Activated T-cell treated with anti-CD3 and anti-CD28 coated beads for 48 hours (primary cell): Measurements from ENCODE around the gene MAB21L4.
"Not testable (repeated sequence)": the region's sequence is repeated elsewhere in the genome, so short reads cannot be mapped to it uniquely, and the experiment has no call there.

Source experiments
- DNase-seq: peaks from one replicate; pipeline ENCODE4 v3.0.0-alpha.2; 2020; ENCODE audit warnings: low read depth

The MAB21L4 gene

GRCh38 chr2:240858871-240859270 lies 37.1 kb downstream of the MAB21L4 start:
- DNase-seq, result no peak

GRCh38 chr2:240858321-240858720 lies 37.6 kb downstream of the MAB21L4 start:
- DNase-seq, result no peak

DNA sequence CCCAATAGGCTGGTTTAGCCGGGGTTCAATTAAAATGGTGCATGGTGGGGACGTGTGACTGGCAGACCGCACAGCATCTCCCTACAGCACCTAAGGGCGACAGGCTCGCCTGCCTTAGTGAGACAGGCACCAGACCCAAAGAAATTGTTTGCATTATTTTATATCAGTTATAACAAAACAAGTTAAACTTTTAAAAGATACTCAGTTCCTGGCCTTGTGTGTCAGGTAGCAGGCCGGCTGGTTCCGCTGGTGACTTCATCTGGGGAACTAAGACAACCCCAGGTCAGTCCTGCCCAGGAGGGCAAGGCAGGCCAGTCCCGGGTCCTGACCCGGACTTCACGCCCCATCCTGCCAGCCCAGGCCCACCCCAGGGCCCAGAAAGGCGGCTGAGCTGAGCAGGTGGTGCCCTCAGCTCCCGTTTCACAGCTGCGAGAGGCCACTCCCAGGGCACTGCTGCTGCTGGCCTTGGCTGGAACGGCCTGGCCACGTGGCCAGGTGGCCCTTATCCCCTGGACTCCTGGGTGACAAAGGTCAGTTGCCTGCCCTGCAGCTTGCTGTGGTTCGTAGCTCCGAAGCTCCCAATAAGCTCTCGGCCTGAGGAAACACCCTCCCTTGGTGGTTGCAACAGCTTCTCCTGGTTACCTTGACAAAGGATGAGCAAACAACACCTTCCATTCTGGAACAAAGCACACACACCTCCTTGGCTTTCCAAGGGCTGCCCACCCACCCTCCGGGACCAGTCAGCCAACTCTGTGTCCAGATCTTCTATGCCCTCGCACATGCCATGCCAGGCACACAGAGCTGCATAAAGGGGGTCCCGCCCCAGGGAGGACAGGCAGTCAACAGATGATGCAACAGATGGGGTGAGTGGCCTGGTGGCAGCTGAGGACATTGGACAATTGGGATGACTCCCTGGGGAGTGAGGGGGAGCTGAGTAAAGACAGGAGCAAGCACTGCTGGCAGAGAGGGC lies 38.6 kb downstream of the MAB21L4 start:
- no peak for DNase-seq

DNA sequence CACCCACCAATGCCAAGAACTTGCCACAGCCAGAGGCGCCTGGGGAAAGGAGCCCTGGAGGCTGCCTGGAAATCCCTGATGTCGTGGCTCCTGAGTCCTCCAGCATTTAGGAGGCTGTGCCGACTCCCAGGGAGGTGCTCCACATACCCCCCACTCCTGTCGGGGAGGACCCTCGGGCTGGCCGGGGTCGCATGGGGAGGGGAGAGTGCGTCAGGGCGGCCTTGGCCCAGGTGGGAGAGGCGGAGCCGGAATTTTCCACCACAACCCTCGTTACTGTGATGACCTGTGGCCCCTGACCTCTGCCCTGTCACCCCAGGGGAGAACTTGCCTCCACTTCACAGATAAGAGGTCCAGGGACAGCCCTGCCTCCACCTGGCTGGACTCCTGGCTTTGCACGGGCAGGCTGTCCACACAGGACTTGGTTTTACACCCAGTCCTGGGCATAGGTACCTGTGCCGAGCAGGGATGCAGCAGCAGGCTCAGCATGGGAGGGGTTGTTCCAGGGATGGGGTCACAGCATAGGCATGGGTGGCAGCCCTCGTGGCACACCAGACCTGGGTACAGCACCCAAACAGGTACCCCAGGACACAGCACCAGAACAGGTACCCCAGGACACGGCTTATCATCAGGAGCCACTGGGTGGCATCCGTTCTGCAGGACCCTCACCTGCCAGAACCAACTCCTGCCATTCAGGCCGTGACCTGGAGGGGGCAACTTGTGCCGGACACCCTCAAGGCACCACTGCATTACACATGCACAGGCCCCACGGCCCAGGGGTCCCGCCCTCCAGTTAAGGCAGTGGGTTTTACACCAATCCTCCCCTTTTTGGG lies 39.6 kb downstream of the MAB21L4 start:
- no peak for DNase-seq

GRCh38 chr2:240855670-240856069 lies 40.3 kb downstream of the MAB21L4 start:
- no peak for DNase-seq

DNA sequence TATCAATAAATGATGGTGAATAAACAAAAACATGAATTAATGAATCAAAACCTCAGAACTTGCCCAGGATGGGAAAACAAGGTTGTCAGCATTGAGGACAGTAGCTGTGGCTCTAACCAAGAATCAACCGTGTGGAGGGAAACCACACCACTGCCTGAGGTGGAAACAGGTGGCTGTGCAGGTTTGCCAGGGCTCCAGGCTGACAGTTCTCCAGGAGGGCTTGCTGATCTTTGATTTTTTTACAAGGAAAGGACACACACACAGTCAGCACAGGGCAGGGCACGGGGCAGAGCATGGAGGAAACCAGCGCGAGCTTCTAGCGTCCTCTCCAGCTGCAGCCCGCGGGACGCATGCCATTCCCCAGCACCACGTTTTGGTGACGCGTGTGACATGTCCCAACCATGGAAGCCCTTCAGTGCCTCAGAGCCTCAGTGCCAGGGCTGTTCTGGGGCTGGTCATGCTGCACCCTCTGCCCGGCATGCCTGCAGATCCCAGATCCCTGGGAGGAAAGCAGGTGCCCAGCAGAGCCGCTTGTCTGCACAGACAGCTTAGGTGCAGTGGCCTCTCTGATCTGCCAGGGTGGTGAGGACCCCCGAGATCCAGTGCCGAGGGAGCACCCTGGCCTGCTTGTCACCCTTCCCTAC lies 43.2 kb downstream of the MAB21L4 start:
- no peak for DNase-seq

- DNase-seq, result peak; percentile 76
These were observed 44.6 kb downstream of the MAB21L4 start for GRCh38 chr2:240851078-240851991.

- no peak for DNase-seq
These were observed 45.2 kb downstream of the MAB21L4 start for GRCh38 chr2:240850756-240851077.

DNA sequence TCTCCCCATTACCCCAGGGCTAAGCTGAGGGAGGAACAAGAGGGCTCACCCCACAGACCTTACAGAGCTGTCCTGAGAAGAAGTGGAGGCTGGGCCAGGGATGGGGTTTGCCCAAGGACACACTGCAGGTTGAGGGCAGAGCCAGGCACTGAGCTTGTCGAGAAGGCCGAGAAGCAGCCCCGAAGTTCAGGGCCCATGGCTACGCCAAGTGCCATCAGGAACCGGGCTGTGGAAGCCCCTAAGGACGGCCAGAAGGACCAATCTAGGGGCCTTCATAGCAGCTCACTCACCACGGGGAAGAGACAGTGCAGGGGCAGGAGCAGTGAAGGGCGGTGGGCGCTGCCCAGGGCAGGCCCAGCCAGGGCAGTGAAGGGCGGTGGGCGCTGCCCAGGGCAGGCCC lies 45.9 kb downstream of the MAB21L4 start:
- no peak for DNase-seq

DNA sequence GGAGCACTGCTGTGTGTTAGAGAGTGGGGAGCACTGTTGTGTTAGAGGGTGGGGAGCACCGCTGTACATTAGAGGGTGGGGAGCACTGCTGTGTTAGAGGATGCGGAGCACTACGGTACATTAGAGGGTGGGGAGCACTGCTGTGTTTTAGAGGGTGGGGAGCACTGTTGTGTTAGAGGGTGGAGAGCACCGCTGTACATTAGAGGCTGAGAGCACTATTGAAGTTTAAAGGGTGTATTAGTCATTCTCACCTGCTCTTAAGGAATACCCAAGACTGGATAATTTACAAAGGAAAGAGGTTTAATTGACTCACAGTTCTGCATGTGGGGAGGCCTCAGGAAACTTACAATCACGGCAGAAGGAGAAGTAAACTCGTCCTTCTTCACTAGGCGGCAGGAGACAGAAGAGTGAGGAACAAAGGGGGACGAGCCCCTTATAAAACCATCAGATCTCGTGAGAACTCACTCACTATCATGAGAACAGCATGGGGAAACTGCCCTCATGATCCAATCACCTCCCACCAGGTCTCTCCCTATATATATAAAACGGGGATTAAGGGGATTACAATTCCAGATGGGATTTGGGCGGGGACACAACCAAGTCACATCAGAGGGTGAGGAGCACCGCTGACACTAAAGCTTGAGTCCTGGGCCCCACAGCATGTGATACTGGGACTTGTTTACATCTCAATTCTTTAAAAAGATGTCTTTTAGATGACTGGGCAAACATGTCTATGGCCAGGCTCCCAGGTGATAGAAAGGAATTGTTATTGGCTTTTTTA lies 46.9 kb downstream of the MAB21L4 start:
- DNase-seq, result no peak

GRCh38 chr2:240847817-240848216 lies 48.1 kb downstream of the MAB21L4 start:
- DNase-seq, result no peak

GRCh38 chr2:240846873-240847595 lies 48.9 kb downstream of the MAB21L4 start:
- no peak for DNase-seq

- not testable (repeated sequence) for DNase-seq
These were observed 49.6 kb downstream of the MAB21L4 start for GRCh38 chr2:240846309-240846708.

DNA sequence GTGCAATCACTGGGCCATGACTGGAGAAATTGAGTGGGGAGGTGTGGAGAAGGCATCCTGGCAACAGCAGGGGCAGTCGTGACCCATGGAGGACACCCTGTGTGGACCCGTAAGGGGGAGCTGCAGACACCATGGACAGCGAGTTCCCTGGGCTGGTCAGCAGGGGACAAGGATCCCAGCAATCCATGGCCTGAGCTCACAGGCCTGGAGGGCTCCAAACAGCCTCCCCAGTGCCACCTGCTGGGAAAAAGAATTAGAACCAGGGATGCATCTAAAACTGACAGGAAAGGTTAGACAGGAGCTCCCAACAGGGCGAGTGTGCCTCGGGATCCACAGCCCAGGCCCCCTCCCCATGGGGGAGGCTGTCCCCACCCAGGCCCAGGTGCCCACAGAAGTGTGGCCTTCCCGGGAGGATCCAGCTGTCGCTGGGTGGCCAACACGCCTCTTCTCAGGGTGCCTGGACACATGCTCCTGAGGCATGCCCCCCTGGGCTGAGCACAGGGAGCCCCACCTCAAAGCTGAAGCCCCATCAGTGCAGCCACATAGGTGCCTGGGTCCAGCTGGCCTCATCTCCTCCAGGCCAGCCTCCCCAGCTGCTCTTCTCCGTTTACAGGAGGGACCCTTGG lies 55.4 kb downstream of the MAB21L4 start:
- DNase-seq, result no peak

- no peak for DNase-seq
These were observed 56.5 kb downstream of the MAB21L4 start for GRCh38 chr2:240839152-240840143.

- no peak for DNase-seq
These were observed 58.3 kb downstream of the MAB21L4 start for GRCh38 chr2:240837621-240838020.

GRCh38 chr2:240836781-240837467 lies 59.0 kb downstream of the MAB21L4 start:
- no peak for DNase-seq
